Neural cell (in vitro differentiated cells): ENCODE measurements around the gene TMC1. TPM values are rescaled to one million over a fixed set of nuclear protein-coding genes. Genes with fewer than 3 reads are reported as not detected.

Source experiments
- H2AFZ ChIP-seq: fragments of 200-600, 300-800 bp; sonication (generic), shearing (Covaris generic); 2 replicates; pipeline ENCODE4 v1.6.0; 2014; ENCODE audit warnings: low read depth, mild to moderate bottlenecking, antibody characterized with exemption, low read length, moderate library complexity
- H3F3A ChIP-seq: fragments of 200-600 bp; shearing (Covaris generic); 2 replicates; pipeline ENCODE4 v1.6.1; 2016; ENCODE audit warnings: mild to moderate bottlenecking, moderate library complexity, mixed read lengths, antibody characterized with exemption, low read length; ENCODE audit not compliant: insufficient read depth, poor library complexity, severe bottlenecking
- H3K27ac ChIP-seq: fragments of 200-600, 300-800 bp; sonication (generic), shearing (Covaris generic); 2 replicates; pipeline ENCODE4 v1.5.1; 2014; ENCODE audit warnings: mild to moderate bottlenecking, low read length, moderate library complexity
- H3K27me3 ChIP-seq: fragments of 300-800, 200-600 bp; sonication (generic), shearing (Covaris generic); 2 replicates; pipeline ENCODE4 v1.6.0; 2014; ENCODE audit warnings: mild to moderate bottlenecking, low read depth, low read length, moderate library complexity; ENCODE audit not compliant: insufficient read depth
- H3K36me3 ChIP-seq: fragments of 300-800, 200-600 bp; sonication (generic), shearing (Covaris generic); 2 replicates; pipeline ENCODE4 v1.5.1; 2014; ENCODE audit warnings: mild to moderate bottlenecking, antibody characterized with exemption, low read length, moderate library complexity; ENCODE audit not compliant: insufficient read depth
- H3K4me2 ChIP-seq: fragments of 300-800, 200-600 bp; sonication (generic), shearing (Covaris generic); 2 replicates; pipeline ENCODE4 v1.6.0; 2014; ENCODE audit warnings: mild to moderate bottlenecking, low read length
- H3K4me3 ChIP-seq: fragments of 300-800, 200-600 bp; sonication (generic), shearing (Covaris generic); 2 replicates; pipeline ENCODE4 v1.5.1; 2014; ENCODE audit warnings: mild to moderate bottlenecking, low read length, moderate library complexity
- H3K79me2 ChIP-seq: fragments of 200-600 bp; shearing (Covaris generic); replicated peaks from 2 replicates; pipeline ENCODE4 v1.6.0; 2014; ENCODE audit warnings: mild to moderate bottlenecking, low read length, moderate library complexity; ENCODE audit not compliant: insufficient read depth
- H3K9ac ChIP-seq: fragments of 300-800, 200-600 bp; sonication (generic), shearing (Covaris generic); 2 replicates; pipeline ENCODE4 v1.6.1; 2016; ENCODE audit warnings: mild to moderate bottlenecking, low read length, mixed read lengths
- H3K9me2 ChIP-seq: fragments of 200-600 bp; shearing (Covaris generic); 2 replicates; pipeline ENCODE4 v1.6.1; 2016; ENCODE audit warnings: mild to moderate bottlenecking, low read length, mixed read lengths; ENCODE audit not compliant: insufficient read depth
- H3K9me3 ChIP-seq: fragments of 200-600, 300-800 bp; sonication (generic), shearing (Covaris generic); 2 replicates; pipeline ENCODE4 v1.6.1; 2016; ENCODE audit warnings: mild to moderate bottlenecking, mixed run types, low read length, moderate library complexity, mixed read lengths
- H4K20me1 ChIP-seq: fragments of 200-600 bp; shearing (Covaris generic); 2 replicates; pipeline ENCODE4 v1.6.1; 2016; ENCODE audit warnings: mild to moderate bottlenecking, mixed run types; ENCODE audit not compliant: insufficient read depth
- CTCF ChIP-seq: fragments of 450-650 bp; IDR thresholded peaks from 2 replicates; pipeline ENCODE4 v1.5.1; 2014; ENCODE audit warnings: antibody characterized with exemption, mild to moderate bottlenecking, moderate library complexity; ENCODE audit not compliant: poor library complexity, severe bottlenecking
- EP300 ChIP-seq: fragments of 450-650 bp; conservative IDR thresholded peaks from 2 replicates; pipeline ENCODE4 v1.6.1; 2014; ENCODE audit warnings: antibody characterized with exemption, mild to moderate bottlenecking, moderate library complexity; ENCODE audit not compliant: poor library complexity, severe bottlenecking
- EZH2 ChIP-seq: fragments of 200-600, 300-800 bp; shearing (Covaris generic), sonication (generic); IDR thresholded peaks from 2 replicates; pipeline ENCODE4 v1.6.1; 2014; ENCODE audit warnings: antibody characterized with exemption, low read length, borderline replicate concordance, mild to moderate bottlenecking; ENCODE audit not compliant: insufficient read depth, poor library complexity, severe bottlenecking
- MXI1 ChIP-seq: fragments of 450-650 bp; conservative IDR thresholded peaks from 2 replicates; pipeline ENCODE4 v1.6.1; 2014; ENCODE audit warnings: antibody characterized with exemption, mild to moderate bottlenecking; ENCODE audit not compliant: poor library complexity, severe bottlenecking
- POLR2AphosphoS5 ChIP-seq: IDR thresholded peaks from 2 replicates; pipeline ENCODE4 v1.6.1; 2012
- RAD21 ChIP-seq: fragments of 450-650 bp; conservative IDR thresholded peaks from 2 replicates; pipeline ENCODE4 v1.6.1; 2014; ENCODE audit warnings: antibody characterized with exemption, mild to moderate bottlenecking, moderate library complexity
- REST ChIP-seq: IDR thresholded peaks from 2 replicates; pipeline ENCODE4 v1.6.1; 2012; ENCODE audit warnings: borderline replicate concordance
- SMC3 ChIP-seq: fragments of 450-650 bp; conservative IDR thresholded peaks from 2 replicates; pipeline ENCODE4 v1.6.1; 2014; ENCODE audit warnings: antibody characterized with exemption, mild to moderate bottlenecking, moderate library complexity; ENCODE audit not compliant: poor library complexity
- TAF1 ChIP-seq: IDR thresholded peaks from 2 replicates; pipeline ENCODE4 v1.6.1; 2012; ENCODE audit warnings: low read depth
- polyA plus RNA-seq: library from polyadenylated mRNA; depleted of rRNA; stranded (reverse); fragments of >200 nt; gene quantifications from 2 replicates; pipeline ENCODE4 v1.2.3, GENCODE V29; 2014

TMC1 gene
- polyA plus RNA-seq, 1 donor from 2014 or later, result not detected

- Histone ChIP-seq H4K20me1 (no peaks in the 10 kb centered on the region), H3K79me2 (no peaks in the 10 kb centered on the region), H3K27ac (no peak overlapping the region), H3K4me3 (no peak overlapping the region), H2AFZ (no peak overlapping the region), H3K9me2 (no peaks in the 10 kb centered on the region), H3F3A (no peaks in the 10 kb centered on the region), H3K4me2 (no peak overlapping the region), H3K9me3 (no peaks in the 10 kb centered on the region), H3K27me3 (no peaks in the 10 kb centered on the region), H3K36me3 (no peaks in the 10 kb centered on the region), H3K9ac (no peak overlapping the region)
- TF ChIP-seq EZH2 (no peak), REST (no peak), SMC3 (peak; percentile 86), MXI1 (no peak), POLR2AphosphoS5 (no peak), EP300 (no peak), RAD21 (peak; percentile 72), CTCF (peak; percentile 80), TAF1 (no peak)
Observed at GRCh38 chr9:72856972-72857623, 335.7 kb downstream of the TMC1 start.

GRCh38 chr9:72857624-72857996 is 336.2 kb downstream of the TMC1 start:
- H2AFZ ChIP-seq, result no peak overlapping the region
- no peaks in the 10 kb centered on the region for H4K20me1 ChIP-seq
- H3K9me2 ChIP-seq, result no peaks in the 10 kb centered on the region
- H3K9me3 ChIP-seq, result no peaks in the 10 kb centered on the region
- H3K9ac ChIP-seq, result no peak overlapping the region
- no peak overlapping the region for H3K4me3 ChIP-seq
- H3K4me2 ChIP-seq, result no peak overlapping the region
- H3K79me2 ChIP-seq, result no peaks in the 10 kb centered on the region
- no peaks in the 10 kb centered on the region for H3K27me3 ChIP-seq
- no peaks in the 10 kb centered on the region for H3K36me3 ChIP-seq
- no peaks in the 10 kb centered on the region for H3F3A ChIP-seq
- no peak overlapping the region for H3K27ac ChIP-seq
- no peak for TF ChIP-seq POLR2AphosphoS5
- no peak for TF ChIP-seq EZH2
- TF ChIP-seq REST, result no peak
- TF ChIP-seq CTCF, result no peak
- no peak for TF ChIP-seq EP300
- no peak for TF ChIP-seq RAD21
- no peak for TF ChIP-seq MXI1
- no peak for TF ChIP-seq SMC3
- no peak for TF ChIP-seq TAF1
